Smooth muscle cell (in vitro differentiated cells): ENCODE data around the gene SLC12A3. TPM values are rescaled to one million over a fixed set of nuclear protein-coding genes. Genes with fewer than 3 reads are reported as not detected.
"Not testable (repeated sequence)": the region's sequence is repeated elsewhere in the genome, so short reads cannot be mapped to it uniquely, and the experiment has no call there.

Source experiments
- DNase-seq: peaks from one replicate; lab custom pipeline; 2025; ENCODE audit not compliant: unreplicated experiment; lab: John Stamatoyannopoulos, UW
- H2AFZ ChIP-seq: fragments of 200-600 bp; sonication (generic); 2 replicates; pipeline ENCODE4 v1.6.0; 2016; ENCODE audit warnings: antibody characterized with exemption, low read depth, mild to moderate bottlenecking
- H3F3A ChIP-seq: fragments of 200-600 bp; sonication (generic); 2 replicates; pipeline ENCODE4 v1.6.0; 2017; ENCODE audit warnings: antibody characterized with exemption, low read depth
- H3K27ac ChIP-seq: fragments of 200-600 bp; sonication (generic); 2 replicates; pipeline ENCODE4 v1.5.1; 2016; ENCODE audit warnings: low read depth, mild to moderate bottlenecking
- H3K27me3 ChIP-seq: fragments of 200-600 bp; sonication (generic); 2 replicates; pipeline ENCODE4 v1.6.1; 2016; ENCODE audit warnings: low read depth, mild to moderate bottlenecking
- H3K36me3 ChIP-seq: fragments of 200-600 bp; sonication (generic); 2 replicates; pipeline ENCODE4 v1.5.1; 2016; ENCODE audit warnings: low read depth
- H3K4me1 ChIP-seq: fragments of 200-600 bp; sonication (generic); 2 replicates; pipeline ENCODE4 v1.5.1; 2016; ENCODE audit warnings: low read depth
- H3K4me2 ChIP-seq: fragments of 200-600 bp; sonication (generic); 2 replicates; pipeline ENCODE4 v1.6.0; 2016; ENCODE audit warnings: mild to moderate bottlenecking
- H3K4me3 ChIP-seq: fragments of 200-600 bp; sonication (generic); 2 replicates; pipeline ENCODE4 v1.5.1; 2016; ENCODE audit warnings: mild to moderate bottlenecking
- H3K79me2 ChIP-seq: fragments of 200-600 bp; sonication (generic); 2 replicates; pipeline ENCODE4 v1.6.0; 2016; ENCODE audit warnings: low read depth, mild to moderate bottlenecking
- H3K9ac ChIP-seq: fragments of 200-600 bp; sonication (generic); 2 replicates; pipeline ENCODE4 v1.6.0; 2016; ENCODE audit warnings: low read depth
- H3K9me3 ChIP-seq: fragments of 200-600 bp; sonication (generic); replicated peaks from 2 replicates; pipeline ENCODE4 v1.5.1; 2016; ENCODE audit warnings: low read depth
- H4K20me1 ChIP-seq: fragments of 200-600 bp; sonication (generic); 2 replicates; pipeline ENCODE4 v1.6.0; 2016; ENCODE audit warnings: low read depth
- WGBS: methylation state at CpG from one replicate; pipeline ENCODE4 v1.1.7; 2016; ENCODE audit warnings: low lambda C conversion rate; 5-methylcytosine and 5-hydroxymethylcytosine counted together
- polyA plus RNA-seq: library from polyadenylated mRNA; unstranded; fragments of >200 nt; fragmentation: Nextera tagmentation; extraction: Ambion mirVana; gene quantifications from 2 replicates; pipeline ENCODE4 v1.2.1, GENCODE V29; 2016
- total RNA-seq: library from RNA; depleted of rRNA; stranded (reverse); fragments of >200 nt; gene quantifications from 2 replicates; pipeline ENCODE4 v1.2.3, GENCODE V29; 2014
- TF ChIP-seq, protein P1 (sequence below): fragments of 200-600 bp; sonication (generic); IDR thresholded peaks from 2 replicates; pipeline ENCODE4 v1.5.1; 2017; ENCODE audit warnings: borderline replicate concordance, mild to moderate bottlenecking, antibody characterized with exemption; ENCODE audit not compliant: insufficient read depth, poor library complexity, severe bottlenecking

SLC12A3 gene
- total and polyA plus RNA-seq, 2 experiments from 2014 or later = not detected

- H3K27ac ChIP-seq = no peak overlapping the region
- H3K9me3 ChIP-seq = no peaks in the 10 kb centered on the region
- 94% methylated on average over 9 of the region's 9 CpGs for WGBS
- H3K4me1 ChIP-seq = no peaks in the 10 kb centered on the region
- no peak overlapping the region for H3K4me2 ChIP-seq
- no peak for DNase-seq
- no peak overlapping the region for H3K4me3 ChIP-seq
- H3F3A ChIP-seq = no peaks in the 10 kb centered on the region
- TF ChIP-seq, protein P1, sequence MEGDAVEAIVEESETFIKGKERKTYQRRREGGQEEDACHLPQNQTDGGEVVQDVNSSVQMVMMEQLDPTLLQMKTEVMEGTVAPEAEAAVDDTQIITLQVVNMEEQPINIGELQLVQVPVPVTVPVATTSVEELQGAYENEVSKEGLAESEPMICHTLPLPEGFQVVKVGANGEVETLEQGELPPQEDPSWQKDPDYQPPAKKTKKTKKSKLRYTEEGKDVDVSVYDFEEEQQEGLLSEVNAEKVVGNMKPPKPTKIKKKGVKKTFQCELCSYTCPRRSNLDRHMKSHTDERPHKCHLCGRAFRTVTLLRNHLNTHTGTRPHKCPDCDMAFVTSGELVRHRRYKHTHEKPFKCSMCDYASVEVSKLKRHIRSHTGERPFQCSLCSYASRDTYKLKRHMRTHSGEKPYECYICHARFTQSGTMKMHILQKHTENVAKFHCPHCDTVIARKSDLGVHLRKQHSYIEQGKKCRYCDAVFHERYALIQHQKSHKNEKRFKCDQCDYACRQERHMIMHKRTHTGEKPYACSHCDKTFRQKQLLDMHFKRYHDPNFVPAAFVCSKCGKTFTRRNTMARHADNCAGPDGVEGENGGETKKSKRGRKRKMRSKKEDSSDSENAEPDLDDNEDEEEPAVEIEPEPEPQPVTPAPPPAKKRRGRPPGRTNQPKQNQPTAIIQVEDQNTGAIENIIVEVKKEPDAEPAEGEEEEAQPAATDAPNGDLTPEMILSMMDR = no peak
- H3K9ac ChIP-seq = no peak overlapping the region
- no peaks in the 10 kb centered on the region for H3K79me2 ChIP-seq
- no peaks in the 10 kb centered on the region for H4K20me1 ChIP-seq
- no peaks in the 10 kb centered on the region for H3K36me3 ChIP-seq
- H3K27me3 ChIP-seq = no peaks in the 10 kb centered on the region
- H2AFZ ChIP-seq = no peak overlapping the region
Measured at GRCh38 chr16:56868175-56868574, 3.2 kb downstream of the SLC12A3 start.

GRCh38 chr16:56868766-56869165 lies 3.8 kb downstream of the SLC12A3 start:
- H3K79me2 ChIP-seq, H3K4me3 ChIP-seq, H4K20me1 ChIP-seq, H3K27me3 ChIP-seq, H3K9ac ChIP-seq, H3K9me3 ChIP-seq, H2AFZ ChIP-seq, H3F3A ChIP-seq, H3K27ac ChIP-seq, H3K4me1 ChIP-seq, H3K4me2 ChIP-seq, DNase-seq, H3K36me3 ChIP-seq: not testable (repeated sequence)
- 89% methylated on average over 5 of the region's 5 CpGs for WGBS

GRCh38 chr16:56869513-56870275 lies 4.7 kb downstream of the SLC12A3 start:
- no peak overlapping the region for H3K27ac ChIP-seq
- no peak overlapping the region for H2AFZ ChIP-seq
- H3K4me2 ChIP-seq = no peak overlapping the region
- no peaks in the 10 kb centered on the region for H4K20me1 ChIP-seq
- no peak overlapping the region for H3K4me3 ChIP-seq
- H3K4me1 ChIP-seq = no peaks in the 10 kb centered on the region
- H3K36me3 ChIP-seq = no peaks in the 10 kb centered on the region
- no peaks in the 10 kb centered on the region for H3K79me2 ChIP-seq
- H3K9me3 ChIP-seq = no peaks in the 10 kb centered on the region
- no peaks in the 10 kb centered on the region for H3F3A ChIP-seq
- H3K9ac ChIP-seq = no peak overlapping the region
- no peak for DNase-seq
- TF ChIP-seq, protein P1 = no peak
- no peaks in the 10 kb centered on the region for H3K27me3 ChIP-seq
- WGBS = 92% methylated on average over 24 of the region's 24 CpGs

GRCh38 chr16:56870276-56870888 lies 5.4 kb downstream of the SLC12A3 start:
- TF ChIP-seq, protein P1 = no peak
- no peaks in the 10 kb centered on the region for H3K36me3 ChIP-seq

More at GRCh38 chr16:56870276-56870888, 5.4 kb downstream of the SLC12A3 start:
- no peaks in the 10 kb centered on the region for H3F3A ChIP-seq
- H3K27ac ChIP-seq = no peak overlapping the region
- H3K9ac ChIP-seq = no peak overlapping the region
- no peak overlapping the region for H3K4me3 ChIP-seq
- no peak overlapping the region for H3K4me2 ChIP-seq
- H3K9me3 ChIP-seq = no peaks in the 10 kb centered on the region
- no peak for DNase-seq
- H3K4me1 ChIP-seq = no peaks in the 10 kb centered on the region
- H3K27me3 ChIP-seq = no peaks in the 10 kb centered on the region
- no peaks in the 10 kb centered on the region for H4K20me1 ChIP-seq
- WGBS = 98% methylated on average over 14 of the region's 14 CpGs
- H2AFZ ChIP-seq = no peak overlapping the region
- no peaks in the 10 kb centered on the region for H3K79me2 ChIP-seq
